Activated CD8-positive, alpha-beta T cell treated with anti-CD3 and anti-CD28 coated beads for 36 hours (primary cell): ENCODE data around the gene YTHDF1. TPM values are rescaled to one million over a fixed set of nuclear protein-coding genes. Genes with fewer than 3 reads are reported as not detected.

Source experiments
- ATAC-seq: fragments of 200-7000 bp; cut with Tn5 transposase; one replicate; pipeline ENCODE4 v1.10.0; 2021; ENCODE audit warnings: mild to moderate bottlenecking, moderate library complexity
- CTCF ChIA-PET: fragments of 350-600 bp; sonication (Branson Sonifier 250); formaldehyde crosslinking; loops from one replicate; lab custom pipeline; 2021; ENCODE audit warnings: antibody characterized with exemption; lab: Charles Lee
- POLR2A ChIA-PET: fragments of 350-600 bp; sonication (Branson Sonifier 250); formaldehyde crosslinking; loops from one replicate; lab custom pipeline; 2021; ENCODE audit warnings: antibody characterized with exemption; lab: Charles Lee
- DNase-seq: peaks from one replicate; pipeline ENCODE4 v3.0.0-alpha.2; 2020
- H3K27ac Mint-ChIP-seq: one replicate; pipeline ENCODE4 v1.8.0; 2021; ENCODE audit warnings: mild to moderate bottlenecking, mixed read lengths
- H3K27me3 Mint-ChIP-seq: one replicate; pipeline ENCODE4 v1.8.0; 2021; ENCODE audit warnings: mixed read lengths
- H3K36me3 Mint-ChIP-seq: one replicate; pipeline ENCODE4 v1.8.0; 2021; ENCODE audit warnings: low read depth, mixed read lengths
- H3K4me1 Mint-ChIP-seq: one replicate; pipeline ENCODE4 v1.8.0; 2021; ENCODE audit warnings: low read depth, mixed read lengths
- H3K4me3 Mint-ChIP-seq: one replicate; pipeline ENCODE4 v1.8.0; 2021; ENCODE audit warnings: mild to moderate bottlenecking, moderate library complexity, mixed read lengths
- H3K9me3 Mint-ChIP-seq: one replicate; pipeline ENCODE4 v1.8.0; 2021; ENCODE audit warnings: mixed read lengths
- intact Hi-C: fragments of 100-400 bp; cut with micrococcal nuclease; formaldehyde crosslinking; loops from one replicate; pipeline ENCODE4 v1.10.0; 2022
- total RNA-seq, 2 experiments: library from RNA; stranded (reverse); gene quantifications; one replicate each; pipeline ENCODE4 v1.2.3, GENCODE V29; 2021
- TF ChIP-seq, protein P1 (sequence below): fragments of 200-600 bp; IDR thresholded peaks from one replicate; pipeline ENCODE4 v1.8.0; 2022; ENCODE audit warnings: antibody characterized with exemption, mild to moderate bottlenecking

The YTHDF1 gene
- total RNA-seq, 2 experiments from 2014 or later, result 31.0 TPM

GRCh38 chr20:63256954-63257353 lies 41.0 kb upstream of the YTHDF1 start:
- TF ChIP-seq, protein P1, sequence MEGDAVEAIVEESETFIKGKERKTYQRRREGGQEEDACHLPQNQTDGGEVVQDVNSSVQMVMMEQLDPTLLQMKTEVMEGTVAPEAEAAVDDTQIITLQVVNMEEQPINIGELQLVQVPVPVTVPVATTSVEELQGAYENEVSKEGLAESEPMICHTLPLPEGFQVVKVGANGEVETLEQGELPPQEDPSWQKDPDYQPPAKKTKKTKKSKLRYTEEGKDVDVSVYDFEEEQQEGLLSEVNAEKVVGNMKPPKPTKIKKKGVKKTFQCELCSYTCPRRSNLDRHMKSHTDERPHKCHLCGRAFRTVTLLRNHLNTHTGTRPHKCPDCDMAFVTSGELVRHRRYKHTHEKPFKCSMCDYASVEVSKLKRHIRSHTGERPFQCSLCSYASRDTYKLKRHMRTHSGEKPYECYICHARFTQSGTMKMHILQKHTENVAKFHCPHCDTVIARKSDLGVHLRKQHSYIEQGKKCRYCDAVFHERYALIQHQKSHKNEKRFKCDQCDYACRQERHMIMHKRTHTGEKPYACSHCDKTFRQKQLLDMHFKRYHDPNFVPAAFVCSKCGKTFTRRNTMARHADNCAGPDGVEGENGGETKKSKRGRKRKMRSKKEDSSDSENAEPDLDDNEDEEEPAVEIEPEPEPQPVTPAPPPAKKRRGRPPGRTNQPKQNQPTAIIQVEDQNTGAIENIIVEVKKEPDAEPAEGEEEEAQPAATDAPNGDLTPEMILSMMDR, result no peak
- intact Hi-C loops, result no loop called here
- DNase-seq (no peak), ATAC-seq (no peak)
- peaks cover 29% of the 10 kb centered on the region for H3K27me3 Mint-ChIP-seq
- H3K9me3 Mint-ChIP-seq, result no peaks in the 10 kb centered on the region
- ChIA-PET CTCF (no interaction called here), POLR2A (no interaction called here)
- peaks cover 8% of the 10 kb centered on the region for H3K4me1 Mint-ChIP-seq
- H3K4me3 Mint-ChIP-seq, result no peak overlapping the region
- no peak overlapping the region for H3K27ac Mint-ChIP-seq
- H3K36me3 Mint-ChIP-seq, result no peaks in the 10 kb centered on the region

DNA sequence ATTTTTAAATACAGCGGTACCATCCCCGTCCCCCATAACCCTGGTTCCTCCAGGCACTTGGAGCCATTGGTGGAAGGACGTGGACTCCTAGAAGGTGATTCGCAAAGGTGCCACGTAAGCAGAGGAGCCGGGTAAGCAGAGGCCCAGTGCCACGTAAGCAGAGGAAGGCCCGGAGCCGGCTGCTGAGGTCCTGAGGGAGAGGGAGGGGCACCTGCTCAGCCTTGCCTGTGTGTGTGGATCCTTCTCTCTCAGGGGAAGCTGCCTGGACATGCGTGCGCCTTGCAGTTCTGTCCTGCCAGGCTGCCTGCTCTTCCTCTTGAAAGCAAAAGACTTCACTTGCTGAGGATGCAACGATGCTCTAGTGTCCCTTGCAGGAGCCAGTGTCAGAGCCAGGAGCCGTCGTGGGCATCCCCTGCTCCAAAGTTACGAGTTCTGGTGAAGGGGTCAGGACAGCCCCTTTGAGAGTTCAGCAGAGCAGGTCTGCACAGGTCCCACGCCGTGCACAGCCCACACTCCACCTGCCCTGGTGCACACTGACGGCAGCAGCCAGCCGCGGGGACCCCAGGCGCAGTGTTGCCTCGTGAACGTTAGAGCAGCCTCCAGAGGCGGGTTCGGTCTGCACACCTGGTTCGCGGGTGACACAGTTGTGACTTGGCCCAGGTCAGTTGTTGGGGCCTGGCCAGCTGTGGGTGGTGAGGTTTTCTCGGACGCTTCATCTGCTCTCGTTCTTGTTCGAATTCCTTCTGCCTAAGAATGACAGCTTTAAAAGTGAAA lies 40.2 kb upstream of the YTHDF1 start:
- DNase-seq (no peak), ATAC-seq (no peak)
- Mint-ChIP-seq H3K27ac (no peak overlapping the region), H3K4me3 (no peak overlapping the region), H3K27me3 (peaks cover 33% of the 10 kb centered on the region), H3K9me3 (no peaks in the 10 kb centered on the region), H3K36me3 (no peaks in the 10 kb centered on the region), H3K4me1 (peaks cover 4% of the 10 kb centered on the region)
- intact Hi-C loops, result no loop called here
- ChIA-PET CTCF (interaction anchor here (1.9 kb wide), 1 partner anchor 33 kb away, joined by 6 read pairs; no protein-coding TSS in a partner anchor), POLR2A (interaction anchor here (1.0 kb wide), 1 partner anchor 21 kb away, joined by 4 read pairs; the partner anchor contains the start of gene BIRC7)
- TF ChIP-seq, protein P1, result no peak

DNA sequence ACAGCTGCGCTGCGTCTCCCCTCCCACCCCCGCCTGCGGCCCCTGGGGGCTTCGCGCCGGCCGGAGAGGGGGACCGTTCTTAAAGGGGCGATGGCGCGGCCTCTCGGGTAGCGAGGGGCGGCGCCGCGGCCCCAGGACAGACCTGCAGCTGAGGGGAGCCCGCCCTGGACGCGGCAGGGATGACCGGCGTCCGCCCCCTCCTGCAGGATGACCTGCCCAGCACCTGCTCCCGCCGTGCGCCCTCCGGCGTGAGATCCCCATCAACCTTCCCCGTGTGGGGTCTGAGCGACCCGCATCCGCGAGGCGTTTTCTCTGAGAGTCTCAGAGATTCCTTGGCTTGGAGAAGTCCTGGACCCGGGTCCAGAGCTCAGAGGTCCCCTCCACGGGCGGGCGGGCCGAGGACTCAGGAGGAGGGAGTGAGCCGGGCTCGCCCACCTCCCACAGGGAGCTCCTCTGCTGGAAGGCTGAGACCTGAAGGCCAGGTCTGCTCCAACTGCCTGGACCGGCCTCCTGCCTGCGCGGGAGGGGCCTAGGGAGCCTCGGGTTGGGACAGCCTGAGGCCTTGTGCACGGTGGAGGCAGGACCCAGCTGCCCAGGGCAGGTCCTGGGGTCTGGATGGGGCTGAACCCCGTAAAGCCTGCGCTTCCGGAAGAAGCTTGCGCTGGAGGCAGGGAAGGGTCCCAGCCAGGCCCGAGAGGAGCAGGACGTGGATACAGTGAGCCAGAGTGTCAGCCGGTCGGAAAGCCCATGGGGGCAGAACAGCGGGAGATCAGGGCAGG lies 38.9 kb upstream of the YTHDF1 start:
- H3K27me3 Mint-ChIP-seq, result peaks cover 37% of the 10 kb centered on the region
- DNase-seq (no peak), ATAC-seq (no peak)
- H3K4me1 Mint-ChIP-seq, result peaks cover 4% of the 10 kb centered on the region
- H3K4me3 Mint-ChIP-seq, result no peak overlapping the region
- ChIA-PET POLR2A (interaction anchor here (0.6 to 1.0 kb wide), 2 partner anchors 20 to 109 kb away, joined by 3 to 4 read pairs; partner anchors contain the start of gene BIRC7), CTCF (interaction anchor here (1.9 kb wide), 1 partner anchor 31 kb away, joined by 6 read pairs; no protein-coding TSS in a partner anchor)
- no peak overlapping the region for H3K27ac Mint-ChIP-seq
- H3K36me3 Mint-ChIP-seq, result no peaks in the 10 kb centered on the region
- TF ChIP-seq, protein P1, result no peak
- intact Hi-C loops, result no loop called here
- H3K9me3 Mint-ChIP-seq, result no peaks in the 10 kb centered on the region

- CTCF ChIA-PET, result interaction anchor here (1.1 to 1.9 kb wide), 3 partner anchors 19 to 31 kb away, joined by 4 to 6 read pairs (median 6); partner anchors contain the start of gene BIRC7
- no peak within 1 kb of the TSS for H3K27ac Mint-ChIP-seq
- no peak within 1 kb of the TSS for H3K4me3 Mint-ChIP-seq
- H3K27me3 Mint-ChIP-seq, result peaks cover 36% of the 10 kb centered on the region
- TF ChIP-seq, protein P1, result no peak
- no peak for ATAC-seq
- peaks cover 4% of the 10 kb centered on the region for H3K4me1 Mint-ChIP-seq
- POLR2A ChIA-PET, result interaction anchor here (0.6 kb wide), 1 partner anchor 108 kb away, joined by 3 read pairs; no protein-coding TSS in a partner anchor
- no peaks in the 10 kb centered on the region for H3K9me3 Mint-ChIP-seq
- intact Hi-C loops, result no loop called here
- no peak for DNase-seq
- no peaks in the 10 kb centered on the region for H3K36me3 Mint-ChIP-seq
These were observed 38.3 kb upstream of the YTHDF1 start, which contains the start of gene NKAIN4 for GRCh38 chr20:63254232-63254605. TSS of gene NKAIN4 (minus strand) at chr20:63254463. CDS start at chr20:63254450, 13 bp downstream.
